SIG-M5 treated with dmso at 0.1 percent for 504 hours (cell line): ENCODE data around the gene USP15.

ENCODE experiments used
- DNase-seq: peaks from one replicate; lab custom pipeline; 2025; ENCODE audit not compliant: unreplicated experiment; lab: John Stamatoyannopoulos, UW

The USP15 gene

DNA sequence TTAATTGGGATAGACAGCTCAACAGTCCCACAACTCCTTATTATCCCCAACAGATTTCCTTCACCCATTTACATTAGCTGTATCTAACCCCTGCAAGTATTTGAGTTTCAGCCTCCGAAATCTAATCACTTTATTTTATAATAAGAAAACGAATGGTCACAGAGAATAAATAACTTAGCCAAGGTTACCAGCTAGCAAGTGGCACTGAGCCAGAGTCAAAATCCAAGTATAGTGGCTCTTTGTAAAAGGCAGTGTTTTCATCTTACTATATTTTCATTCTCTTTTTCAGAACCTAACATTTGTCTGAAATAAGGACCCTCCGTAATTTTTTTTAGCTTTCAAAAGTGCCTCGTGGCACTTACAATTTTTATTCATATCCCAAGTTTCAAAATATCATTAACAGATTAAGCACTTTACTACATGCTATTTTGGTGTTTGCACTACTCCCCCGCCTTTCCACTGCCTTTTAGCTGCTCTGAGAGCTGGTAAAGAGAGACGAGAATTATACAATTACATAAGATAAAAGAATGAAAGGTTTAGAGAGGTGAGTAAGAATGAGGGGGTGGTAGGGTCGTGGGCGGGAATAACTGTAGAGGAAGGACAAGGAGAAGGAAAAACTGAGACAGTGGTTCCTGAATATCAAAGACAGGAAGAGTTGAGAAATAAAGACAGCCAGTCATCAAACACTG, 3.7 kb upstream of the USP15 start:
- DNase-seq, result no peak

DNA sequence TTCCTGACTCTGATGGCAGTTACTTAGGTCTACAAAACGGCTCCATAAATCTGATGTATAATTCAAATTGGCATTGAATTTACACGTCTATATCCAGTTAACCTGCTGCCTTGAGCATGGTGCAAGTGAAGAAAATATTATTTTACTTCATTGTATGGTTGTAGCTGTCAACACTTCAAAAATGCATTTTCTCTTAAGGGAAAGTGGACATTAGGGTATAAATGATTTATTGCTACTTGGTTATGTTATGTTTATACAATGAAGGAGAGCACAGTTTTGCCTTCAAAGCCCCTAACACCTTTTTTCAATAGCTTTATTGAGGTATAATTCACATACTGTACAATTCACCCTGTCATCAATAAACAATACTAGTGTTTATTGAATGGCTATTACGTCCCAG, 2.0 kb upstream of the USP15 start:
- DNase-seq, result no peak

DNA sequence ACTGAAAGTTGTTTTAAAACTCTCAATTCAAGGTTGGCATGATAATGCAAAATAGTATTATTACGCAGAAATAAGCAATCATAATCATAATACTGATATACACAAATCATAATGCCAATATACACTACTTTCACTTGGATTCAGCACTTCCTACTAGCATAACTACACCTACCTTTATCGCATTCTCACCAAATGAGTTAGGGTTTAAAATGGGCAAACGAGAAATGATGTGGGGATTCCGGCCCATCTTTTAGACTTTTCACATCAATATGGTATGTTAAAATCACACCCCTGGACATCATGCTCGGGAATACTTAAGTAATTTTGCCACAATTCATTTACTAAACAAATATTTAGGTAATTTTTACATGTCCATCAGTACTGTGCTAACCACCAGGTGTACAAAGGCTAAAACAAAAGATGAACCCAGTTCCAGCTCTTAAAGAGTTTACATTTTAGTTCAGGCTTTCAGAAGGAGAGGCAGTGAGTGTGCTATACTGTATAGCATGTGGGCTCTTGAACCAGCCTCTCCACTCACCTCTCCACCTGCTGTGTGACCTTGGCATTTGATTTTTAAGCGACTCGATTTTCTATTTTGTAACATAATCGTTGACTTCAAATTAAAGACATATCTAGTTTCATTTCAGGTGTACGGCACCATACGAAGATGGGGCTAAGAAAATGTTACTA, 1.1 kb upstream of the USP15 start:
- DNase-seq, result peak; percentile 27

DNA sequence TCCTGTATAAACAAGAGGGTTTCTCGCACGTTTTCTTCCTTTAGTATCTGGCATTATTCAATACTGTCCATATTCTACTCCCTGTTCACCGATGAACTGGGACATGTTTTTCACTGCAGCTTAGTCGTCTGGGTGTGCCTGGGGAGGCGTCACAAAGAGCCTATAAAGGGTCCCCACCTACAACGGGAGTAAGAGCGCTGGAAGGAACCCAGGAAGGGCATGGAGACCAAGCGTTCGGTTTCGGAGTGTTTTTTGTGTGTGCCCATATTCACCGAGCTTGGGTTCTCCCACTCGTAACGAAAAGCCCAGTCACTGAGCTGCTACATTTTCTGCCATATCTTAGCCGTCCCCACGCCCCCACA, 592 bp upstream of the USP15 start:
- DNase-seq, result no peak

GRCh38 chr12:62260733-62261683, 804 bp downstream of the USP15 start:
- DNase-seq, result peak; percentile 98

DNA sequence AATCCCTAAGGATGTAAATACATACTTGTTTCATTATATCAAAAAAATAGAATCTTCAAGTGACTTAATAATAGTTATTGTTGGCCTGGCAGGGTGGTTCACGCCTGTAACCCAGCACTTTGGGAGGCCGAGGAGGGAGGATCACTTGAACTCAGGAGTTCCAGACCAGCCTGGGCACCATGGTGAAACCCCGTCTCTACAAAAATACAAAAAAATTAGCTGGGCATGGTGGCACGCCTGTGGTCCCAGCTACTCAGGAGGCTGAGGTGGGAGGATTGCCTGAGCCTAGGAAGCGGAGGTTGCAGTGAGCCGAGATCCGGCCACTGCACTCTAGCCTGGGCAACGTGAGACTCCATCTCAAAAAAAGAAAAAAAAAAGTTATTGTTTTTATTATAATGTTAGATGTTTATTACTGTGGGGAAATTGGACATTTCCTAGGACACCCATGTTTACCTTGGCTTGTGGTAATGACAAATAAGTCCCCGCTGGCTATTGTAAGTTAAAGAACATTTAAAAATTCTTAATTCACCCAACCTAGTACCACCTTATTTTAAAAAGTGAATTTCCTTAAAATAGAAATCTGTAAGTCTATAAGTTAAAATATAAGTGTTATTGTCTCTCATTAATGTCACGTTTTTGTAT, 1.8 kb downstream of the USP15 start:
- no peak for DNase-seq

DNA sequence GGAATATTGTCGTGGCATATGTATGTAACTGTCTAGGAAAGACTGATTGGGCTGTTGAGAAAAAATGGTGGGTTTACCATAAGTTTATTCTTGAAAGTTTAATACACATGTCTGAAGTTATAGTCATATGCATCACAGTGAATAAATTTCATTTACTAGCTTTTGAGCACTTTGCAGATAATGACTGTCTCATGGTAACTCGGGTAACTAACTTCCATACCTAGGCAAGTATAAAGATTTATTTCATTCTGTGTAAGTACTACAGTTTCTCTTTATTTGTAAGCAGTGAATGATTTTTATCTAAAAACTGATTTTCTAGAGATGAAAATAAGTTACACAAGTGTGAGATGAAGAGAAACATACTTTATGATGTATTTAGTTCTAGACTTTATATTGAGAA, 3.0 kb downstream of the USP15 start:
- DNase-seq, result no peak

DNA sequence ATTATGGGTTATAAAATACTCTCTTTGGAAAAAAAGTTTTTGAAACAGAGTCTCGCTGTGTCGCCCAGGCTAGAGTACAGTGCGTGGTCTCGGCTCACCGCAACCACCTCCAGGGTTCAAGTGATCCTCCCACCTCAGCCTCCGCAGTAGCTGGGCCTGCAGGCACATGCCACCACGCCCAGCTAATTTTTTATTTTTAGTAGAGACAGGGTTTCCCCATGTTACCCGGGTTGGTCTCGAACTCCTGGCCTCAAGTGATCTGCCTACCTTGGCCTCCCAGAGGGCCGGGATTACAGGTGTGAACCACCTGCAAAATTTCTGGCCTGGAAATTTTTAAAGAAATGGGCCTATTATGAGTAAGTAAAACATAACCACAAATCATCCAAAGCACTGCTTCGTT, 3.8 kb downstream of the USP15 start:
- DNase-seq, result no peak

DNA sequence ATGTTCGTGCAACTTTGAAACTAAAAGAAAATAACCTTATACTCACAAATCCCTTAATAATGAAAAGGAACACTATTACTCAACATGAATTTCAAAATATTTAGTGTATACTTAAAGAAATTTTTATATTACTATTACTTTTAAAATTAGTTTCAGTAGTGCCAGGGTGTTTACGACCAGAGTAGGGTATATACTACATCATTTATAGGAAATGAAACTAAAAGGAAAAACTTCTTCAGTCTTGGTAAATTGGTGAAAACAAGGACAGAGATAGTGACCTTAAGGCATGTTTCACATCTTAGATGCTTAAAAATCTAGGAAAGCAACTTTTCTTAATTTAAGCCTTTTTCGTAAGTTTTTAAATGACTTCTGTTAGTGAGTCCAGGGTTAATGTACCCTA, 4.5 kb downstream of the USP15 start:
- peak; percentile 19 for DNase-seq

- no peak for DNase-seq
These were observed 5.3 kb downstream of the USP15 start for GRCh38 chr12:62265511-62265910.

GRCh38 chr12:62267026-62267425, 6.8 kb downstream of the USP15 start:
- no peak for DNase-seq

DNA sequence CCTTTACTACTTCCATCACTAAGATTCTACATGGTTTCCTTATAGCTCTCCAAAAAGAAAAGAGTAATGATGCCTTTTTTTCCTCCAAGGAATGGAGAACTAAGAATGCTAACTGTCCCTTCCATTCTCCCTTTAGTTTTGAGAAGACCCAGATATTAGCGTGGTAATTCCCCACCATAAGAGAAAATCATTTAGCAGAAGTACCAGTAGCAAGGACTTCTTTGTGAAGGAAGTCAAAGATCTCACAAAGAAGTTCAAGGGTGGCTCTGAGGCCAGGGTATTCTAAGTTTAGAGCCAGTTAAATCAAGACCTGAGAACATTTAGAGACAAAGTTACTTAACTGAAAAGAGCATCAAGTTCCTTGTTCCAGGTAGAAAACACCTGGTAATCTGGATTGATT, 7.3 kb downstream of the USP15 start:
- DNase-seq, result no peak

GRCh38 chr12:62268956-62269355, 8.8 kb downstream of the USP15 start:
- no peak for DNase-seq

DNA sequence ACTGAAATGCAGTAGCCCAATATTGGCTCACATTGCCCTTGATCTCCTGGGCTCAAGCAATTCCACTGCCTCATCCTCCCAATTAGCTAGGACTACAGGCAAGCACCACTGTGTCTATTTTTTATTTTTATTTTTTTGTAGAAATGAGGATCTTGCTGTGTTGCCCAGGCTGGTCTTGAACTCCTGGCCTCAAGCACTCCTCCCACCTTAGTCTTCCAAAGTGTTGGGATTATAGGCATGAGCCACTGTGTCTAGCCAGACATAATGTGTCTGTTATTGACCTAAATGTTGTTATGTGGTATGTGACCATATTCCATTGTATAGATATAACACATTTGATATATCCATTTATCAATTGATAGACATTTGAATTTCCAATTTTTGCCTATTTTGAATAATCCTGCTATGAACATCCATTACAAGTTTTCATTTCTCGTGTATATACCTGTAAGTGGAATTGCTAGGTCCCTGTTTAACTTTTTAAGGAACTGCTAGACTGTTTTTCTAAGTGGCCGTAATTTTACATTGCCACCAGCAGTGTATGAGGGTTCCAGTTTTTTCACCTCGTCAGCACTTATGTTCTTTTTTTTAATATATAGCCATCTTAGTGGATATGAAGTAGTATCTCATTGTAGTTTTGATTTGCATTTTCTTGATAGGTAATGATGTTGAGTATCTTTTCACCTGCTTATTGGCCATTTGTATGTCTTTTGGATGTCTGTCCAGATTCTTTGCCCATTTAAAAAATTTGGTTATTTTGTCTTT, 9.4 kb downstream of the USP15 start:
- no peak for DNase-seq

- no peak for DNase-seq
These were observed 10.2 kb downstream of the USP15 start for GRCh38 chr12:62270384-62270783.

DNA sequence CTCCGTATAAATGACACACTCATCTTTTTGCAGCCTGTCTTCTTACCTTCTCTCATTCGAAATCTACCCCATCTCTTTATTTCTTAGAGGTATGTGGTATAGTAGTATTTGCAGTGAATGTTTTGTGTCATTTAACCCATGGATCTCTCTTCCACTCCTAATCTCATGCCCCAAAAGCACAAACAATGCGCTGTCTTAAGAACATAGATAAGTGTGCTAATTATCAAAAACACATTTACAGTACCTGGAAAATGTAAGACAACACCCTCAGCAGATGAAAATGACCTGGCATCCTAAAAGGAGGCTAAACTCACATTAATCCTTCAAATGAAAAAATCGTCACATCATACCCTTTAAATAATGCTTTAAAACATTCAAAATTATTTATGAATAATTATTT, 10.7 kb downstream of the USP15 start:
- no peak for DNase-seq

- DNase-seq, result no peak
These were observed 12.8 kb downstream of the USP15 start for GRCh38 chr12:62272936-62273552.

DNA sequence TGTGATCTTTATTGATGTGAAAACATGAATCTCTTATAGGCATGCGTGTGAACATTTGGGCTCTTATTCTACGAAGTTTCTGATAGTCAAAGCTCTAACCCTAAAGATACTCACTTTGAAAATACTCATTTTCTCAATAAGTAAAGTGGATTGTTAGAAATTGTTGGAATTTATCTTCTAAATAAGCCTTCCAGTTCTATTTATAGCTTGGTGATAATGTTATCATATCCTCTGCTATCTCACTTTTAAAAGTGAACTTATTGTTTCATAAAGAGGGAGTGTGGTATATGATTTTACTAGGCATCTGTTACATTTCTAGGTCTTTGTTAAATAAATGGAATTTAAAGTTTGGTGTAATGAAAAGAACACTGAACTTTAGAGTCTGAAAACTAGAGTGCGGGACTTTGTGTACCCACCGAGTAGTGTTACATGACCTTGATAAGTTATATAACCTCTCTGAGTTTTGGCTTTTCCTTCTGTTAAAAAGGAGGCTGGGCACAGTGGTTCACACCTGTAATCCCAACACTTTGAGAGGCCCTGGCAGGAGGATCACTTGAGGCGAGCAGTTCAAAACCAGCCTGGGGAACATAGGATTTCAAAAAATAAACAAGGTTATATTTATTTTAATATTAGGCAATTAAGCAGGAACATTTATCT, 13.6 kb downstream of the USP15 start:
- no peak for DNase-seq

DNA sequence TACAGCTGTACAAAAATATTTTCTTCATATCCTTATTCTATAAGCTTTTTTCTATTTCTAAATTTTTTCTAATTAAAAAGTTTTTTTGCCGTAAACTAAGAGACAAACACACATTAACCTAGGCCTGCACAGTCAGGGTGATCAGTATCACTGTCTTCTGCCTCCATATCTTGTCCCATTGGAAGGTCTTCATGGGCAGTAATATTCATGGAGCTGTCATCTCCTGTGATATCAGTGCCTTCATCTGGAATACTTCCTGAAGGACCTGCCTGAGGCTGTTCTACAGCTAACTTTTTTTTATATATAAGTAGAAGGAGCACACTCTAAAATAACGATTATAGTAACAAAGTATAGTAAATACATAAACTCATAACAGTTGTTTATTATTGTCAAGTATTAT, 17.8 kb downstream of the USP15 start:
- no peak for DNase-seq

GRCh38 chr12:62279058-62279457, 18.9 kb downstream of the USP15 start:
- DNase-seq, result no peak
